ENCODE measurements around the gene GRP. TPM values are rescaled to one million over a fixed set of nuclear protein-coding genes. Genes with fewer than 3 reads are reported as not detected.
"Not testable (repeated sequence)": the region's sequence is repeated elsewhere in the genome, so short reads cannot be mapped to it uniquely, and the experiment has no call there.

Gene GRP
- total RNA-seq, 1 donor from 2014 or later: not detected

GRCh38 chr18:59238385-59238784, 18.4 kb downstream of the GRP start:
- Histone ChIP-seq H3K27me3 (ENCODE audit: control insufficient read depth, insufficient read depth, low read length) (no peaks in the 10 kb centered on the region), H3K36me3 (ENCODE audit: control insufficient read depth, insufficient read depth, low read length) (no peaks in the 10 kb centered on the region), H3K4me3 (ENCODE audit: low read depth, low read length) (no peak overlapping the region)
- TF ChIP-seq CTCF (IDR thresholded peaks at IDR 0.05; ENCODE audit: insufficient read depth, low read length, poor library complexity, severe bottlenecking): no peak
- no peak for DNase-seq (ENCODE audit: low read depth)

GRCh38 chr18:59239642-59240041, 19.7 kb downstream of the GRP start:
- TF ChIP-seq CTCF (IDR thresholded peaks at IDR 0.05; ENCODE audit: insufficient read depth, low read length, poor library complexity, severe bottlenecking): no peak
- no peak overlapping the region for H3K4me3 ChIP-seq (ENCODE audit: low read depth, low read length)

GRCh38 chr18:59242906-59243305, 22.9 kb downstream of the GRP start:
- no peak for TF ChIP-seq CTCF (IDR thresholded peaks at IDR 0.05; ENCODE audit: insufficient read depth, low read length, poor library complexity, severe bottlenecking)
- Histone ChIP-seq H3K27me3 (ENCODE audit: control insufficient read depth, insufficient read depth, low read length) (peaks cover 6% of the 10 kb centered on the region), H3K4me3 (ENCODE audit: low read depth, low read length) (no peak overlapping the region), H3K36me3 (ENCODE audit: control insufficient read depth, insufficient read depth, low read length) (no peaks in the 10 kb centered on the region)
- no peak for DNase-seq (ENCODE audit: low read depth)

More at GRCh38 chr18:59239642-59240041, 19.7 kb downstream of the GRP start:
- DNase-seq (ENCODE audit: low read depth): no peak
- Histone ChIP-seq H3K27me3 (ENCODE audit: control insufficient read depth, insufficient read depth, low read length) (no peaks in the 10 kb centered on the region), H3K36me3 (ENCODE audit: control insufficient read depth, insufficient read depth, low read length) (no peaks in the 10 kb centered on the region)

- Histone ChIP-seq H3K4me3 (ENCODE audit: low read depth, low read length) (no peak overlapping the region), H3K36me3 (ENCODE audit: control insufficient read depth, insufficient read depth, low read length) (no peaks in the 10 kb centered on the region), H3K27me3 (ENCODE audit: control insufficient read depth, insufficient read depth, low read length) (peaks cover 8% of the 10 kb centered on the region)
- no peak for TF ChIP-seq CTCF (IDR thresholded peaks at IDR 0.05; ENCODE audit: insufficient read depth, low read length, poor library complexity, severe bottlenecking)
- no peak for DNase-seq (ENCODE audit: low read depth)
Measured at GRCh38 chr18:59246796-59247195, 26.8 kb downstream of the GRP start.

- TF ChIP-seq CTCF (IDR thresholded peaks at IDR 0.05; ENCODE audit: insufficient read depth, low read length, poor library complexity, severe bottlenecking): peak; percentile 84
- Histone ChIP-seq H3K36me3 (ENCODE audit: control insufficient read depth, insufficient read depth, low read length) (no peaks in the 10 kb centered on the region), H3K4me3 (ENCODE audit: low read depth, low read length) (no peak overlapping the region), H3K27me3 (ENCODE audit: control insufficient read depth, insufficient read depth, low read length) (peaks cover 8% of the 10 kb centered on the region)
- peak; percentile 32 for DNase-seq (ENCODE audit: low read depth)
Measured at GRCh38 chr18:59249199-59249774, 29.3 kb downstream of the GRP start.

GRCh38 chr18:59255491-59255890, 35.5 kb downstream of the GRP start:
- H3K4me3 ChIP-seq (ENCODE audit: low read depth, low read length); H3K27me3 ChIP-seq (ENCODE audit: control insufficient read depth, insufficient read depth, low read length); H3K36me3 ChIP-seq (ENCODE audit: control insufficient read depth, insufficient read depth, low read length); DNase-seq (ENCODE audit: low read depth): not testable (repeated sequence)

- not testable (repeated sequence) for DNase-seq (ENCODE audit: low read depth); H3K4me3 ChIP-seq (ENCODE audit: low read depth, low read length); H3K36me3 ChIP-seq (ENCODE audit: control insufficient read depth, insufficient read depth, low read length)
- H3K27me3 ChIP-seq (ENCODE audit: control insufficient read depth, insufficient read depth, low read length): peaks cover 37% of the 10 kb centered on the region
Measured at GRCh38 chr18:59261842-59262241, 41.9 kb downstream of the GRP start.

GRCh38 chr18:59262243-59262642, 42.3 kb downstream of the GRP start:
- not testable (repeated sequence) for DNase-seq (ENCODE audit: low read depth); H3K36me3 ChIP-seq (ENCODE audit: control insufficient read depth, insufficient read depth, low read length)

More at GRCh38 chr18:59262243-59262642, 42.3 kb downstream of the GRP start:
- not testable (repeated sequence) for H3K4me3 ChIP-seq (ENCODE audit: low read depth, low read length)
- peaks cover 41% of the 10 kb centered on the region for H3K27me3 ChIP-seq (ENCODE audit: control insufficient read depth, insufficient read depth, low read length)
